HG03354 (cell line): ENCODE results near the gene DCLK3.
A peak's percentile ranks its signal among the peaks of the same experiment; 100 is the strongest.

ENCODE experiments used
- ATAC-seq: cut with Tn5 transposase; IDR thresholded peaks from one replicate; pipeline ENCODE4 v1.9.1; 2021; ENCODE audit warnings: mild to moderate bottlenecking; ENCODE audit not compliant: unreplicated experiment, poor library complexity, severe bottlenecking

Gene DCLK3

GRCh38 chr3:36679384-36680200 lies 84.8 kb downstream of the DCLK3 start:
- ATAC-seq, result peak; percentile 57

- ATAC-seq, result no peak
Observed at GRCh38 chr3:36678216-36679013, 85.9 kb downstream of the DCLK3 start.

- ATAC-seq, result peak; percentile 80
Observed at GRCh38 chr3:36677331-36678007, 86.9 kb downstream of the DCLK3 start.

GRCh38 chr3:36674816-36675215 lies 89.5 kb downstream of the DCLK3 start:
- ATAC-seq, result no peak

- ATAC-seq, result no peak
Observed at GRCh38 chr3:36669764-36670163, 94.6 kb downstream of the DCLK3 start.

GRCh38 chr3:36666166-36666565 lies 98.2 kb downstream of the DCLK3 start:
- ATAC-seq, result no peak

GRCh38 chr3:36663666-36664291 lies 100.6 kb downstream of the DCLK3 start:
- ATAC-seq, result peak; percentile 76

GRCh38 chr3:36662626-36663025 lies 101.7 kb downstream of the DCLK3 start:
- no peak for ATAC-seq
